Choroid plexus epithelial cell (primary cell): ENCODE measurements around the gene DYNLT2.

Experiments
- DNase-seq: peaks from one replicate; pipeline ENCODE4 v3.0.0-alpha.2; 2010; ENCODE audit warnings: low read depth
- H3K4me3 ChIP-seq: 2 replicates; pipeline ENCODE4 v1.5.1; 2011; ENCODE audit warnings: low read depth, mild to moderate bottlenecking, control low read depth, low read length, moderate library complexity
- CTCF ChIP-seq: conservative IDR thresholded peaks from 2 replicates; pipeline ENCODE4 v1.5.1; 2011; ENCODE audit warnings: low read depth, mild to moderate bottlenecking, control low read depth, inconsistent platforms, low read length, moderate library complexity

The DYNLT2 gene

DNA sequence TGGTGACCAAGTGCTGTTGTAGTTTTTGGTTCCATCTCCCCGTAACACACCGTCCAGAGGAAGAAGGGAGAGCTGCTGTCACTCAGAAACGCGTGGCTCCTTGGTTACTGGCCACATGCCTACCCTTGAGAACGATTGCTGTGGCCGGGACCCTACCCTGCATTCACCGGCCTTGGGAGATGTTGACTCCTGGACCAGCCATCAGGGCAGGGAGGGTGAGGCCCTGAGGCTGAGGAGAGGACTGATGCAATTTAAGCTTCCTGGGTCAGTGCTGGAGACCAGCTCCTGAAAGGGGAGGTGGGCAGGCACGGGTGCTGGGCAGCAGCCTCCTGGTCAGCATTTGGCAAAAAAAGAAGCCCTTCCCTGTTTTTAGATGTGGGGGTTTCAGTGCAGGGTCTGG lies 31.6 kb upstream of the DYNLT2 start:
- no peak overlapping the region for H3K4me3 ChIP-seq
- no peak for DNase-seq
- no peak for TF ChIP-seq CTCF

DNA sequence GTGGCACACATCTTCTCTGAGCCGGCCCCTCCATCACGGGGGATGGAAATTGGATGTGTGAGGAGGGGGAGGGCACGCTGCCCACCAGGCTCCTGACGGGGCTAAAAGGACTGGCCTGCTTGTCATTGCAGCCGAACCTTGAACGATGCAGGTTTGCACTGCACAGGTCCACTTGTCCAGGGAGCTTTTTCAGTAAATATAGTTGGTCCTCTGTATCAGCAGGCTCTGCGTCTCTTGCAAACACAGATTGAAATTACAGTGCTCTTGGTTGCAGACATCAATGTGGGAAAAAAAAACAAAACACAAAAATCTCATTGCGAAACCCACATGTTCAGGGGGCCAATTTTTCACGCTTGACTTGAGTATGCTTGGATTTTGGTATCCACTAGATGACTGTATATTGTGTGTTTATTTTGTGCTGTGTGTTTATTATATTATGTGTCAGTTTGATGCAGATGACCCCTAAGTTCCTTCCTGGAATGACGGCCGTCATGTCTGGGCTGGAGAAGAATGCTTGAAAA lies 29.3 kb upstream of the DYNLT2 start:
- peak; percentile 80 for DNase-seq
- TF ChIP-seq CTCF: no peak
- H3K4me3 ChIP-seq: no peak overlapping the region

DNA sequence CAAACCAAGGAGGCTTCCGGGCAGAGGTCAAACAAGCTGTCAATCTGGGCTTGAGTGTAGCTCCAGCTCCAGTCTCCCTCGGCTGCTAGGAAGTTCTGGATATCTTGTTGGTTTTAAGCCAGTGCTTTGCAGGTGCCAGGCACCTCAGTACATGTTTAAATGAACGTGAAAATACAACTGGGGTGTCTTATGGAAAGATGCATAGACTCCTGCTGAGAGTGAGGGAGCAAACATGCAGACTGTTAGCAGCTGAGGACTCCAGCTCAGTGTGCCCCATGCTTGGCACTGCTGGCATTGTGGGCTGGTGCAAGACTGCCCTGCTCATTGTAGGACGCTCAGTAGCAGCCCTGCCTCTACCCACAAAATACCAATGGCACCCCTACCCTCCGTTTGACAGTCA lies 28.5 kb upstream of the DYNLT2 start:
- H3K4me3 ChIP-seq: no peak overlapping the region
- no peak for DNase-seq
- no peak for TF ChIP-seq CTCF

GRCh38 chr6:169779092-169779815 lies 27.9 kb upstream of the DYNLT2 start:
- DNase-seq: no peak
- H3K4me3 ChIP-seq: no peak overlapping the region
- TF ChIP-seq CTCF: no peak

- DNase-seq: no peak
- no peak overlapping the region for H3K4me3 ChIP-seq
- TF ChIP-seq CTCF: no peak
Observed at GRCh38 chr6:169778646-169779045, 27.3 kb upstream of the DYNLT2 start.

- no peak overlapping the region for H3K4me3 ChIP-seq
- TF ChIP-seq CTCF: no peak
- DNase-seq: no peak
Observed at GRCh38 chr6:169777896-169778295, 26.5 kb upstream of the DYNLT2 start.

- H3K4me3 ChIP-seq: no peak overlapping the region
- no peak for TF ChIP-seq CTCF
- no peak for DNase-seq
Observed at GRCh38 chr6:169776379-169776778, 25.0 kb upstream of the DYNLT2 start.
